Measurements from ENCODE around the gene BSN. TPM values are rescaled to one million over a fixed set of nuclear protein-coding genes. Genes with fewer than 3 reads are reported as not detected.

BSN gene
- total and polyA plus RNA-seq, 2 donors (not counting 3 experiments of a cell fraction or from before 2014, with no cell fraction given) = 0.04 to 0.27 TPM

DNA sequence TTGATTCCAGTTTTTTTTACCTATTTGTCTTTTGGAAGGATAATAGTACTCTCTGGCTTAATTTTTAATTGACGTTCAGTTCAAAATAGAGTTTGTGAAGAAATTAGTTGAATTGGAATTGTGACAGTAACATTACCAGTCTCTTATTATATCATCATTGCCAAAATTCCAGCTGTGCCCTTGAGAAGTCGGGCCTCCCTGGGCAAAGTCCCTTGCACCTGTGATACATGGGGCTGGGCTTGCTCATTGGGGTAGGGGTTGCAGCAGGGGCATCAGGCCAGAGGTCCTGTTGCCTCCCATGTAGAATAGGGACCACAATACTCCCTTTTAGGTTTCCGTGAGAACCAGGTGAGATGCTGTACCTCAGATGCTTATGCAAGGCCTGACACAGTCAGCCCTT is 92.0 kb downstream of the BSN start:
- dilution Hi-C loops (cut with MboI; ENCODE audit: extremely low pct_ligation_motif_present, low sequenced_read_pairs) (no loop called here), intact Hi-C loops (cut with micrococcal nuclease) (no loop called here)
- Histone ChIP-seq H3K27me3 (ENCODE audit: control insufficient read depth in 2 of 2, insufficient read depth in 2 of 2, low read length in 2 of 2) (no peaks in the 10 kb centered on the region), H3K9me3 (replicated peaks; ENCODE audit: control insufficient read depth, insufficient read depth, low read length) (no peaks in the 10 kb centered on the region), H3K4me1 (ENCODE audit: control insufficient read depth, extremely low read depth, insufficient read depth, low read length) (no peaks in the 10 kb centered on the region), H3K4me3 (replicated peaks in 1 of 3; ENCODE audit: insufficient read depth in 1 of 3, low read depth in 1 of 3, low read length in 3 of 3) (no peak overlapping the region), H2AFZ (ENCODE audit: low read depth, low read length) (no peak overlapping the region), H3K79me2 (ENCODE audit: control insufficient read depth, insufficient read depth, low read length) (no peaks in the 10 kb centered on the region), H3K36me3 (ENCODE audit: control insufficient read depth in 2 of 2, extremely low read depth in 1 of 2, insufficient read depth in 2 of 2, low read length in 2 of 2) (no peaks in the 10 kb centered on the region), H3K9ac (replicated peaks; ENCODE audit: extremely low read depth, insufficient read depth, low read length) (no peak overlapping the region), H3K4me2 (ENCODE audit: insufficient read depth, low read length) (no peak overlapping the region), H4K20me1 (replicated peaks; ENCODE audit: control insufficient read depth, extremely low read depth, insufficient read depth, low read length) (no peaks in the 10 kb centered on the region), H3K27ac (ENCODE audit: insufficient read depth, low read depth, low read length) (no peak overlapping the region), H3K9me1 (replicated peaks; ENCODE audit: control insufficient read depth, extremely low read depth, insufficient read depth, low read length) (no peaks in the 10 kb centered on the region)
- POLR2A ChIA-PET = no interaction called here
- FAIRE-seq (no peak), DNase-seq (ENCODE audit: low read depth, low spot score) (no peak)
- CTCF ChIA-PET = interaction anchor here (0.6 kb wide), 1 partner anchor 148 kb away, joined by 3 read pairs; no protein-coding TSS in a partner anchor
- BruUV-seq (replicated peaks) = no TSS peak
- TF ChIP-seq MYC (IDR thresholded peaks at IDR 0.05; ENCODE audit: low read depth, low read length) (no peak), MAX (IDR thresholded peaks at IDR 0.05; ENCODE audit: insufficient read depth, insufficient read length) (no peak), POLR2A (IDR thresholded peaks at IDR 0.05; ENCODE audit: low read depth, low read length) (no peak), GATA2 (IDR thresholded peaks at IDR 0.05; ENCODE audit: insufficient read depth, insufficient read length, low read depth, low read length) (no peak), EZH2 (IDR thresholded peaks at IDR 0.05; ENCODE audit: borderline replicate concordance, low read depth, low read length, severe bottlenecking) (no peak)
- TF ChIP-seq, protein P1, sequence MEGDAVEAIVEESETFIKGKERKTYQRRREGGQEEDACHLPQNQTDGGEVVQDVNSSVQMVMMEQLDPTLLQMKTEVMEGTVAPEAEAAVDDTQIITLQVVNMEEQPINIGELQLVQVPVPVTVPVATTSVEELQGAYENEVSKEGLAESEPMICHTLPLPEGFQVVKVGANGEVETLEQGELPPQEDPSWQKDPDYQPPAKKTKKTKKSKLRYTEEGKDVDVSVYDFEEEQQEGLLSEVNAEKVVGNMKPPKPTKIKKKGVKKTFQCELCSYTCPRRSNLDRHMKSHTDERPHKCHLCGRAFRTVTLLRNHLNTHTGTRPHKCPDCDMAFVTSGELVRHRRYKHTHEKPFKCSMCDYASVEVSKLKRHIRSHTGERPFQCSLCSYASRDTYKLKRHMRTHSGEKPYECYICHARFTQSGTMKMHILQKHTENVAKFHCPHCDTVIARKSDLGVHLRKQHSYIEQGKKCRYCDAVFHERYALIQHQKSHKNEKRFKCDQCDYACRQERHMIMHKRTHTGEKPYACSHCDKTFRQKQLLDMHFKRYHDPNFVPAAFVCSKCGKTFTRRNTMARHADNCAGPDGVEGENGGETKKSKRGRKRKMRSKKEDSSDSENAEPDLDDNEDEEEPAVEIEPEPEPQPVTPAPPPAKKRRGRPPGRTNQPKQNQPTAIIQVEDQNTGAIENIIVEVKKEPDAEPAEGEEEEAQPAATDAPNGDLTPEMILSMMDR (IDR thresholded peaks at IDR 0.05; ENCODE audit: extremely low read depth in 1 of 2, insufficient read depth in 1 of 2, low read depth in 1 of 2, low read length in 2 of 2) = no peak

DNA sequence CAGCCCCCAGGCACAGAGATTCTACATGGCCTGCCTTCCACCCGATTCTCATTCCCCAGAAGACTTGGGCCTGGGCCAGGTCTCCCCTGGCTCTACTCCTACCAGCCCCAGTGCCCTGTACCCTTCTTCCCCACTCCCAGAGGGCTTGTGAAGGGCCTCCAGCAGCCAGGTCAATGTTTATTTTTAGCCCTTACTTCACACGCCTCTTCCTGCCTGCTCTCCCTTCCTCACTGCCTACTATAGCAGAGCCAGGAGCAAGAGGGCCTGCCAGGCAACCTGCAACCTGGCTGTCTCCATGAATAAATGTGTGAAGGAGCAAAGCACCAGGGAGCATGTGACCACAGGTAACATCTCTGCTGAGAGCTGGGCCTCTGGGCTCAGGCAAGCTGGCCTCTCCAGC is 93.5 kb downstream of the BSN start:
- H3K27ac ChIP-seq (ENCODE audit: insufficient read depth, low read depth, low read length) = no peak overlapping the region
- no peak overlapping the region for H3K9ac ChIP-seq (replicated peaks; ENCODE audit: extremely low read depth, insufficient read depth, low read length)
- H3K79me2 ChIP-seq (ENCODE audit: control insufficient read depth, insufficient read depth, low read length) = no peaks in the 10 kb centered on the region
- H3K4me2 ChIP-seq (ENCODE audit: insufficient read depth, low read length) = no peak overlapping the region
- TF ChIP-seq, protein P1 (IDR thresholded peaks at IDR 0.05; ENCODE audit: extremely low read depth in 1 of 2, insufficient read depth in 1 of 2, low read depth in 1 of 2, low read length in 2 of 2) = no peak
- no peak for TF ChIP-seq POLR2AphosphoS5 (IDR thresholded peaks at IDR 0.05; ENCODE audit: insufficient read depth, low read depth, low read length)
- no peak for TF ChIP-seq EZH2 (IDR thresholded peaks at IDR 0.05; ENCODE audit: borderline replicate concordance, low read depth, low read length, severe bottlenecking)
- H4K20me1 ChIP-seq (replicated peaks; ENCODE audit: control insufficient read depth, extremely low read depth, insufficient read depth, low read length) = no peaks in the 10 kb centered on the region
- FAIRE-seq = no peak
- intact Hi-C loops (cut with micrococcal nuclease) (no loop called here), dilution Hi-C loops (cut with MboI; ENCODE audit: extremely low pct_ligation_motif_present, low sequenced_read_pairs) (no loop called here)
- DNase-seq (ENCODE audit: low read depth, low spot score) = no peak
- H3K9me1 ChIP-seq (replicated peaks; ENCODE audit: control insufficient read depth, extremely low read depth, insufficient read depth, low read length) = no peaks in the 10 kb centered on the region
- no peaks in the 10 kb centered on the region for H3K9me3 ChIP-seq (replicated peaks; ENCODE audit: control insufficient read depth, insufficient read depth, low read length)
- POLR2A ChIA-PET = no interaction called here
- no peak overlapping the region for H3K4me3 ChIP-seq (replicated peaks in 1 of 3; ENCODE audit: insufficient read depth in 1 of 3, low read depth in 1 of 3, low read length in 3 of 3)
- H3K27me3 ChIP-seq (ENCODE audit: control insufficient read depth in 2 of 2, insufficient read depth in 2 of 2, low read length in 2 of 2) = no peaks in the 10 kb centered on the region
- CTCF ChIA-PET = no interaction called here
- no TSS peak for BruUV-seq (replicated peaks)
- H3K4me1 ChIP-seq (ENCODE audit: control insufficient read depth, extremely low read depth, insufficient read depth, low read length) = no peaks in the 10 kb centered on the region
- no peaks in the 10 kb centered on the region for H3K36me3 ChIP-seq (ENCODE audit: control insufficient read depth in 2 of 2, extremely low read depth in 1 of 2, insufficient read depth in 2 of 2, low read length in 2 of 2)
- no peak overlapping the region for H2AFZ ChIP-seq (ENCODE audit: low read depth, low read length)

Data from endothelial cell of umbilical vein (primary cell).